ENCODE data around the gene TMEM106A.
"Not testable (repeated sequence)": the region's sequence is repeated elsewhere in the genome, so short reads cannot be mapped to it uniquely, and the experiment has no call there.

TMEM106A gene, protein sequence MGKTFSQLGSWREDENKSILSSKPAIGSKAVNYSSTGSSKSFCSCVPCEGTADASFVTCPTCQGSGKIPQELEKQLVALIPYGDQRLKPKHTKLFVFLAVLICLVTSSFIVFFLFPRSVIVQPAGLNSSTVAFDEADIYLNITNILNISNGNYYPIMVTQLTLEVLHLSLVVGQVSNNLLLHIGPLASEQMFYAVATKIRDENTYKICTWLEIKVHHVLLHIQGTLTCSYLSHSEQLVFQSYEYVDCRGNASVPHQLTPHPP

DNA sequence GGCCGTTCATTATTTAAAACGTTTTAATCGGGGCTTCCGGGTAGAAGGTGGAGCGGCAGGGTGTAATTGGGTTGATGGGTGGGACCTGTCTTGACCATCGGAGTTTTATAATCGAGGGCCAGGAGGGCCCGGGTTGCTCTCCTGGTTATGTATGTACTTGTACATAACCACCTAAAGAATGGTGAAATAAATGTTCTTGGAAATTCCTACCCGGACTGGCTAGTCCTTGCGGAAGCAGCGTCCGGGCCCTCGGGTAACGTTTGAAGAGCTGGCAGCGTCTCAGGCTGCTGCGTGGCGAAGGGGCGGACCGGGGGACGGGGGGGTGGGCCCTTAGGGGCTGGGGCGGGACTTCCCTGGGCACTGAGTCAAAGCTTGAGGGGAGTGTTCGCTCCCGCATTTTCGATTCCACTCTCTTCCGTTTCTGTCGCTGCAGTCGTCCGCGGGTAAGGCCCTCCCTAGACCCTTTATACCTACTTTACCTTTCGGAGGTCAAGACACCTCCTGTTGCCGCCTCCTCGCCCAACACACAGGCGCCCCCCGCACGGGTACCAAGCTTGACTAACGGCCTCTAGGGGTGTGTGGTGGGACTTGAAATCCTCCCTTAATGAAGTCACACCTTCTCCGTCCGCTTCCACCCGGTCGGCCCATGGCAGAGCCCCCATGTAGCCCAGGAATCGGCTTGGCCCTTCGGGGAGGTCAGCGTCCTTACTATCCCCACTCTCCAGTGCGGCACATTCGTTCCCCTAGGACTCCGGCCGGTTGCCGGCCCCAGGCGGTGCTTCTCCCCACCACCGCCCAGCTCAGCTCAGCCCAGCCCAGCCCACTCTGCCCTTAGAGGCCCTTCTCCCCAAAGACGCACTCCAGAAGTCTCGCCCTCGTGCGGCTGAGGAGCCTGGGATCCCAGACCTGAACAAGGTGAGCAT lies at the start of gene TMEM106A:
TMEM106A (plus strand) TSS at position 396 of the 923 bp plus-strand sequence. CDS start 1,167 bp downstream, outside the sequence.
- no peak for DNase-seq

DNA sequence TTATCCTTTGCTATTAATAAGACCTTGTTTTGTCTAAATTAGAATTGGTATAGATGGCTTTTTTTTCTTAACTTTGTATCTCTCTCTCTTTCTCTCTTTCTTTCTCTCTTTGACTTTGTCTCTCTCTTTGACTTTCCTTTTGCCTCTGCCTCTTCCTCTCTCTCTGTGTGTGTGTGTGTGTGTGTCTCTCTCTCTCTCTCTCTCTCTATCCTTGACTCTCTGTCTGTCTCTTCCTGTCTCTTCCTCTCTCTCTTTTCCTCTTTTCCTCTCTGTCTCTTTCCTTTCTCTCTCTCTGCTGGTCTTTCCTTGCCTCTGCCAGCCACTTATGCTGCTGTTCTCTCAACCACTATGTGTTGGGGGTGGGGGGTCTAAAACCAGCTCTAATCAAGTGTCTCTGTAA lies 45.7 kb upstream of the TMEM106A start:
- not testable (repeated sequence) for DNase-seq

DNA sequence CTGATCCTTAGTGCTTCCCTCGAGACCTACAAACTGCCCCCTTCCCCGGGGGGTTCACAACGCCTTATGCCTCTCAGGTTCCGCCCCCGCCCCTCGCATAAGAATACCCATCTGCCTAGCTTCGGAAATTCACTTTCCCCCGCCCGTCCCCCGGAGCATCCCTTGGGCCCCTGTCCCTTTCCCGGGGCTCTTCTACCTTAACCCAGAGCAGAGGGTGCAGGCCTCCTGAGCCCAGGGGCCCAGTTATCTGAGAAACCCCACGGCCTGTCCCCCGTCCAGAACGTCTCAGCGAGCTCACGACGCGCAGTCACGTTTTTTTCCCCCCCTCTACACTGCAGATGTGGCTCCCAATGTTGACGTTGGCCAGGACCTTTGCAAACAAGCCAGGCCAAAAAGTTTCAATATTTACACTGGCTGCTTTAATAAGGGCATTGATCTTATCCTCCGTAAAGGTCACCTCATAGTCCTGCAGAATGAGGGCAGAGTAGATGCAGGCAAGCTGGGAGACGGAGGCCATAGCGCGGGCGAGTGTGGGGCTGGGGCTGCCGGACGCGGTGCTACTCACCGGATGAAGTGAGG lies 42.0 kb upstream of the TMEM106A start:
- peak in 1 of 2 experiments; percentile 45 for DNase-seq

DNA sequence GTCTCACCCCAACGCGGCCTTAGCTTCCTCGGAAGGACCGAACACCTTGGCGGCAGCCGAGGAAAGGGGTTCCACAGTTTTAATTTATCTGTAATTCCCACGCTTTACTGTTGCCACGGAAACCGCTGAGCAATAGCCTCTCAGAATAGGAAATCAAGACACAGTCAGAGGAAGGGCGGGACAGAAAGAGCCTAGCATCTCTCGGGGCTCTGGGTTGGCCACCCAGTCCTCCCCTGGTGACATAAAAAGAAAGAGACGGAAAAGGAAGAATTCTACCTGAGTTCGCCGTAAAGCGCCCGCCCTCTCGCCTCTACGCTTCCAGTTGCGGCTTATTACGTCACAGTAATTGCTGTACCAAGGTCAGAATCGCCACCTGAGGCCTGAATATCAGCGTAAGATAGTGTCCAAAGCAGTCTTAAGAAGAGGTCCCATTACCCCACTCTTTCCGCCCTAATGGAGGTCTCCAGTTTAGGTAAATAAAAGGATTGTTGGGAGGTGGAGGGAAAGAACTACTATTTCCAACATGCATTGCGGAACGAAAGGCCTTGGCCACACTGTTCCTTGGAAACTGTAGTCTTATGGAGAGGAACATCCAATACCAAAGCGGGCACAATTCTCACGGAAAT lies 41.4 kb upstream of the TMEM106A start:
- peak; percentile 95 for DNase-seq

DNA sequence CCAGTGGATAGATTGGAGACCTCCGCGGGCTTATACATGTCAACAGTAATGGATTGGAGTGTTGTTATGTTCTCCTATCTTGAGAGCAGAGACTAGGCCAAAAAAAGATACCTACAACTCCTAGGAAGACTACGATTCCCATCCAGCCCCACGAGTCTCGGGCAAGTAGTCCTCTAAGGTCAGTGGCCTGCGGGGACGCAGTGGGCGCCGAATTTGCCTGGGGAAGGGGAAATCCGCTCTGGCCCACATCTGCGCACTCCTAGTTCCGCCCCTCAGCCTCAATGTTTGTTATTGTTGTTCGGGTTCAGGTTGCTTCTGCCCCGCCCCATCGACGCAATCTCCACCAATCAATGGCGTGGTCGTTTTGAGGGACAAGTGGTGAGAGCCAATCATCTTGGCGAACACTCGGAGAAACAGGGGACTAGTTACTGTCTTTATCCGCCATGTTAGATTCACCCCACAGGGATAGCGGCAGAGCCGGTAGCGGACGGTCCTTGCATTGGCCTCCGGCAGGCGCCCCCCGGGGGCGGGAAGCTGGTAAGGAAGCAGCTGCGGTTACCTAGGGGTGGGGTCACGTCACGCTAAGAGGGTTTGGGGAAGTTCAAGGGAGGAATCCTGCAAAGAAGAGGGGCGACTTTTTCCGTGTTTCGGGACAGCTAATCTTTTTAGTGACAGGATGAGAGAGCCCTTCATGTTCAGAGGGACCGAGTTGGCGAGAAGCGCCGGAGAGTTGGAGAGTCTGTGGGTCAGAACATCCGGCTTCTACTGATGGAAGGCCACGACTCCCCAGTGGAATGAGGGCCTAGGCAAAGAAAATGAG lies 40.7 kb upstream of the TMEM106A start, which contains the start of gene NBR1:
NBR1 (plus strand) TSS at position 449 of the 820 bp plus-strand sequence. CDS start 4,586 bp downstream, outside the sequence.
- peak; percentile 97 to 98 for DNase-seq

DNA sequence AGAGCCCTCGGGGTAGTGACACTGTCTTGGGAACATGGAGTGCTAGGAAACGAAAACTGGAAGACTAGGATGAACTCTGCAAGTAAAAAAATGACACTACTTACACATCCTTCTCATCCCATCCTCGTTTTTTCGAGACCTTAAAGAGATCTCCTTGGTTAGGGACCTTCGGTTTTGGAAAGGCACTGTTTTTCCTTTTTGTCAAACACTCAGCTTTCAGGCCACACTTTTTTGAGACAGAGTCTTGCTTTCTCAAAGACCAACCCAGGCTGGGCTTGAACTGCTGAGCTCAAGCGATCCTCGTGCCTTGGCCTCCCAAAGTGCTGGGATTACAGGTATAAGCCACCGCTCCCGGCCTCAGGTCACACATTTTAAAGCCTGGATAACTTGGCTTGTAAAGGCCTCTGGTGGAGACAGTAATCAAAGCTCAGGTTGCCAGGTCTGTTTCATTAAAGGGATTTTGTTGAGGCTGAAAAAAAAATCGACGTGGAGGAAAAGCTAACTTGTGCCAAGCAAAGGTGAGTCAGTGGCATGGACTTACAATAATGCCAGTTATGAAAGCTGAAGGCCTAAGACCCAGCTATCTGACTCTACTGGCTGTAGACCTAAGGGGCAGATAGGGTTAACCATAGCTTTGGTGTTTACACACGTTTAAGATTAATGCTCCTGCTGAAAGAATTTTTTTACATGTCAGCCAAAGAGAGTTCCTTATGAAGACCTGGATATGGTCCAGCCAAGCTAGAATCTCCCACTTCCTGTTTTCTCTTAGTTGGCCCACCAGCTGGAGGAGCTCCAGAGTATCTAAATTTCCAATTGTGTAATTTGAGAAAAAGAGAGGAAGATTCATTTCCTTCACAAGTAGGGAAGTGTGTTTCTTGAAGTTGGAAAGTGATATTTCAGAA lies 39.8 kb upstream of the TMEM106A start:
- DNase-seq, result peak in 1 of 2 experiments; percentile 41

DNA sequence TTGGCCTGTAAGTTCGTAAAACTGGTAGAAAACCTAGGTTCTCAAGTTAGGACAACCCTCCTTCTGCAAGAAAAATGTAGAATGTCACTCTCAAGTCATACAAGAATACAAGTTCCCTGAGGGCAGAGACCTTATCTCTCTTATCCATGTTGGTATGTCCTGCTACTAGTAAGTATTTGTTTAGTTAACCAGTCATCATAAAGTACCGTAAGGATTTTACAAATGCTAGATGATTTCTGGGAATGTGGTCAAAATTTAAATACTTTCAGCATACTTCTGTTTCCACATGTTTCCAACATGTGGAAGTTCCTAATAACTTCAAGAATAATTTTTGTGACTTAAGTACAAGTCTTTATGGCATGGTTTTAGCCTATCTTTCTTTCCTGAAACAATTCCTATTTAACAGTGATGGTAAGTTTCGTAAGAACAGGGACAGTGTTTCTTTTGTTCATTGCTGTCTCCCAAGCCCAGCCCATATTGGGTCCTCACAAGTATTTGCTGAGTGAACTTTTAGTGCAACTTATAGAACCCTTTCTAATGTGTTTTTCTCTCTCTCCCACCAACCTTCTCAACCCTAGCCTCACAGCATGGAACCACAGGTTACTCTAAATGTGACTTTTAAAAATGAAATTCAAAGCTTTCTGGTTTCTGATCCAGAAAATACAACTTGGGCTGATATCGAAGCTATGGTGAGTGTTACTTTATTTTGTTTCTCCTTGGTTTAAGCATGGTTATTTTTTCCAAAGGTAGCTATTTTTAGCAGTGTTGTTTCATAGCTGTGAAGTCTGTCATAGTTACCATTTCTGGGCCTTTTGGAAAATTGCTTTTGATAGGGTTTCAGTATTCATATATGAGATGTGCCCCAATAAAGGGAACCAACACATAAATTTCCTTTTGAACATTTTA lies 36.2 kb upstream of the TMEM106A start:
- DNase-seq, result no peak

DNA sequence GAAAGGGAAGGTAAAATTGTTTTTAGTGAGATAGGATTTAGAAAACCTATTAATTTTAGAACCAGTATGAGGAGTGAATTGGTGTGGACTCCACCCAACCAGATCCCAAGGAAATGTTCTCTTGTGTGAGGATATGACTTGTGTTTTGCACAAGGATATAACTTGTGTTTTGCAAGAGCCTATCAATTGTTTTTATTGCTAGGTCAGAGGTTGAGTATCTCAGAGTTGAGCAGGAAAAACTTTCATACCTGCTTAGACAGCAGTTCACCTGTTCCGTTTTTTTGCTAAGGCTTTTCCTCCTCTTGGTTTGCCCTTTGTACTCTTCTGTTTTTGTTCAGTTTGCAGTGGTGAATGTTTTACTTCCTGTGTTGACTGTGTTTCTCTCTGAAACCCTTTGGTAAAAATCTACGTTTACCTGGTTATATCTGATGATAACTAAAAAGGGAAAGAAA lies 35.5 kb upstream of the TMEM106A start:
- DNase-seq, result no peak

DNA sequence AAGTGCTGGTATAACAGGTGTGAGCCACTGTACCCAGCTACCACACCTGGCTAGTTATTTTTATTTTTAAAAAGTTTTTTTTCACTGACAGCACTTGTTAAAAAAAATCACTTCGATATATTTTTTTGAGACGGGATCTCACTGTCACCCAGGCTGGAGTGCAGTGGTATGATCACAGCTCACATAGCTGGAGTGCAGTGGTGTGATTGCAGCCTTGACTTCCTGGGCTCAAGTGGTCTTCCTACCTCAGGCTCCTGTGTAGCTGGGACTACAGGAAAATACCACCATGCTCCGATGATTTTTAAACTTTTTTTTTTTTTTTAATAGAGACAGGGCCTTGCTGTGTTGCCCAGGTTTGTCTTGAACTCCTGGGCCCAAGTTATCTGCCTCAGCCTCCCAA lies 27.8 kb upstream of the TMEM106A start:
- no peak for DNase-seq

DNA sequence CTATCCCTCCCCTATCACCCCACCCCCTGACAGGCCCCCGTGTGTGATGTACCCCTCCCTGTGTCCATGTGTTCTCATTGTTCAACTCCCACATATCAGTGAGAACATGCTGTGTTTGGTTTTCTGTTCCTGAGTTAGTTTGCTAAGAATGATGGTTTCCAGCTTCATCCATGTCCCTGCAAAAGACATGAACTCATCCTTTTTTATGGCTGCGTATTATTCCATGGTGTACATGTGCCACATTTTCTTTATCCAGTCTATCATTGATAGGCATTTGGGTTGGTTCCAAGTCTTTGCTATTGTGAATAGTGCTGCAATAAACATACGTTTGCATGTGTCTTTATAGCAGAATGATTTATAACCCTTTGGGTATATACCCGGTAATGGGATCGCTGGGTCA lies 25.0 kb upstream of the TMEM106A start:
- not testable (repeated sequence) for DNase-seq

DNA sequence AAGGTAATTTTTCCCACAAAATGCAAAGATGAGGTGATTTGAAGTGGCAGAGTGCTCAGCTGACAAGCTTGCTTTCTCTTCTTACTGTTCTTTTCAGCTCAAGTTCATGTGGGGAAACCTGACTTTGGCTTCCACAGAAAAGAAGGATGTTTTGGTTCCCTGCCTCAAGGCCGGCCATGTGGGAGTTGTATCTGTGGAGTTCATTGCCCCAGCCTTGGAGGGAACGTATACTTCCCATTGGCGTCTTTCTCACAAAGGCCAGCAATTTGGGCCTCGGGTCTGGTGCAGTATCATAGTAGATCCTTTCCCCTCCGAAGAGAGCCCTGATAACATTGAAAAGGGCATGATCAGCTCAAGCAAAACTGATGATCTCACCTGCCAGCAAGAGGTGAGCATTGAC lies 18.4 kb upstream of the TMEM106A start:
- DNase-seq, result no peak

DNA sequence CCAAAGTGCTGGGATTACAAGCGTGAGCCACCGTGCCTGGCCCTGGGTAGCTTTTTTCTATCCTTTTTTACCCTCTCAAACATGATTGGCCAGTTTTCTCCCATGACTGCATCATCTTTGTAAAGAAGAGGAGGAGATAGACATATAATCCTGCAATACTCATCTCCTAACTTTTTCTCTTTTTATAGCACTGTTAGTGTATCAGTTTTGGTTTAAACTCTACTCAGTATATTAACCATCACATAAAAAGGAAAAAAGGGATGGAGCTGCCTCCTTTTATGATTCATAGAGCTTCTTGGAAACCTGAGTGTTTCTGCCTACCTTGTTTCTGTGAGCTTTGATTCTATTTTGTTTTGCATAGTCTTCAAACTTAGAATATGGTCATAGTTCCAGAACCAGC lies 12.0 kb upstream of the TMEM106A start:
- no peak for DNase-seq

DNA sequence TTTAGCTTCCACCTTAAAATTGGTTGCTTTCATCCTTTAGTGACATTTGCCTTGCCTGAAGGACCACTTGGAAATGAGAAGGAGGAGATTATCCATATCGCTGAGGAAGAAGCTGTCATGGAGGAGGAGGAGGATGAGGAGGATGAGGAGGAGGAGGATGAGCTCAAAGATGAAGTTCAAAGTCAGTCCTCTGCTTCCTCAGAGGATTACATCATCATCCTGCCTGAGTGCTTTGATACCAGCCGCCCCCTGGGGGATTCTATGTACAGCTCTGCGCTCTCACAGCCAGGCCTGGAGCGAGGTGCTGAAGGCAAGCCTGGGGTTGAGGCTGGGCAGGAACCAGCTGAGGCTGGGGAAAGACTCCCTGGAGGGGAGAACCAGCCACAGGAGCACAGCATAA lies 11.5 kb upstream of the TMEM106A start:
- DNase-seq, result no peak

DNA sequence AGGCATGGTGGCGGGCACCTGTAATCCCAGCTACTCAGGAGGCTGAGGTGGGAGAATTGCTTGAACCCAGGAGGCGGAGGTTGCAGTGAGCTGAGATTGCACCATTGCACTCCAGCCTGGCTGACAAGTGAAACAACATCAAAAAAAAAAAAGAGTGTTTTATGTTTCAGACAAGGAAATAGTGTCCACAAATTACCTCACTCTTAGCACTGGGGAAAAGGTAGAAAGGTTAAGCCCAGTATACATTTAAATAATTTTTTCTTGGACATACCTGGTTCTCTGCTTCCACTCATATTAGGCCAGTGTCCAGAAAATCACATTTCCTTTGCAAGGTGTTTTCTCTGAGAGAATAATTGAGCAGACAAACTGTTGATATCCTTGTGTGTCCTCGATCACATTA lies 8.7 kb upstream of the TMEM106A start:
- DNase-seq, result not testable (repeated sequence)

DNA sequence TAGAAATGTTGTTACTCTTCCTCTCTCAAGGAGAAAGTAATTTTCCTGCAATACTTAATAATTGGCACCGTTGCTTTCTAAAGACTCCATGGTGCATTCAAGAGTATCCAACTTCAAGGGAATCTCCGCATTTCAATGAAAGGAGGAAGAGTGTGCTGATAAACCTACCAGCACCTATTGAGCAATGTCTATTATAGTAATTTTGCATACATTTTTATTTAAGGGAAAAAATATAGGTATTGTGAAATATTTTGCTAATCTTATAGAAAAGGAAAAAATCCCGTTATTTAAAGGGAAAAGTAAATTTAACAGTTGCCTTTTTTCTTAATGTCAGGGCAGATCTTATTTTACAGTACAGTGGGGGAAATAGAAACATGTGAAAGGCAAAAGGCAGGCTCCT lies 1.1 kb upstream of the TMEM106A start:
- no peak for DNase-seq

DNA sequence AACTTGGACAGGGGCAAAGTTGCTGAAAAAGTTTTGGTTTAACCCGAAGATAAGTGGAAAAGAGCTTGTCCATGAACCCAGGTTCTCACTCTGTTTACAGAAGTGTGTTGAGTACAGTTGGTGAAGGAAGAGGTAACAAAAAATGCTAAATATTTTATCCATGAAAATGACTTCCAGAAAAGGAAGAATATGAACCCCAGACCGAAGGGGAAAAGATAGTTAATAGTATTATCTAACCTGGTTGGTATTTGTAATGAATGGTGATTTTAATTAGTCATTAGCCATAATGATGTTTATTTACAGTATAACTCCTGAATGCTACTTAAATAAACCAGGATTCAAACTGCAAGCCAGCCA lies 574 bp upstream of the TMEM106A start:
- DNase-seq, result no peak

DNA sequence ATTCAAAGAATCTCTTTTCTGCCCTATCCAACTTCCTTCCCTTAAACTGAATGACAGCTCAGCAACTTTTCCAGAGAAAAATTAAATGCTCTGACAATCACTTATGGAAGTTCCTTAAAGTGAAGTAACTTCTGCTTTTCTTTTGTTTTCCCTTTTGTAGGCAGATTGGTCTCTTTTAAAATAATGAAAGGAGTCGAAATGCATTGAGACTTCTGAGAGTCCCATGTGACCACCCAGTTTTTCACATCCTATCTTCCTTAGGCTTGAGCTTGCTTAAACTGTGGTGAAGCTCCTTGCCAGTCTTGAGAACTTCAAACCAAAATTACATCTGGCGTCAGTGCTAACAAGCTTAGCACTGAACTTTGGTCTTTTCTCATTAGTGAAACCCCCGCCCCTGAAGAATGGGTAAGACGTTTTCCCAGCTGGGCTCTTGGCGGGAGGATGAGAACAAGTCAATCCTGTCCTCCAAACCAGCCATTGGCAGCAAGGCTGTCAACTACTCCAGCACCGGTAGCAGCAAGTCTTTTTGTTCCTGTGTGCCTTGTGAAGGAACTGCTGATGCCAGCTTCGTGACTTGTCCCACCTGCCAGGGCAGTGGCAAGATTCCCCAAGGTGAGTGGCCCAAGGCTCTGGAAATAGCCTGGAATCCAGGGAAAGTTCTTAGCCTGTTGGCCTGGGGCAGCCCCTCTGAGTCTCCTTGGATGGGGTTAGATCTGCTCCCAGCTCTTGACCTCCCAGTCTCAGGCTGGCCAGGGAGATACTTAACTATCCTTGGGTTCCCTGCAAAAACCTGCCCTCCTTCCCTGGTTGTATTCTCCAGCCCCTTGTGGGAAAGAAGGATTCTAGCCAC lies 1.2 kb downstream of the TMEM106A start:
- DNase-seq, result no peak

DNA sequence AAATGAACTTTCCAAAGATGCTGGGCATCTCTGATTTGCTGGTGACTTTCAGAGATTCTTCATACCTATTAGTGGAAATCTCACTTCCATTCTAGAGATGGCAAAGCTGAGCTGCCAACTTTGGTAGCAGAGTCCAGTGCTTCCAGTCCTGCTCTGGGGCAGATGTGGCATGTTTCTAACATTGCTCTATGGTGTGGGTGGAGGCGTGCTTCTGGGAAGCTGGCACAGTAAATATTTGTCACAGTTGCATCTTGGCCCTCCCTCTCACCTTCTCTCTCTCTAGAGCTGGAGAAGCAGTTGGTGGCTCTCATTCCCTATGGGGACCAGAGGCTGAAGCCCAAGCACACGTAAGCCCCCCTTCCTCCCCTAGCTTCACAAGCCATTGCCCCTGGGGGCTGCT lies 1.9 kb downstream of the TMEM106A start:
- no peak for DNase-seq

DNA sequence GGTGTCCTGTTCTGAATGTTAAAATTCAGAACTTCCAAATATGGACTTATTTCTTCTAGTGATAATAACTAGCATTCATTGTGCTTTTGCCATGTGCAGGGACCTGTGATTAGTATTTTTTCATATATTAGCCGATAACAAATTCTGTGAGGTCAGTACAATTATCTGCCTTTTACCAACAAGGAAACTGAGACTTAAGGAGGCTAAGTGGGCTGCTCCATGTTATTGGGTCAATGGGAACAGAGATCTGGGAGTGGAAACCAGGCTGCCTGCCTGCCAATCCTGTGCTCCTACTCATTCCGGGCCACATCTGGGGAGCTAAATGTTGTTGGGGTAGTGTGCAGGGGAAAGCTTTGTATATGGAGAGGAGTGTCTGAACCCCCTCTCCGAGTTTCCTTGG lies 3.7 kb downstream of the TMEM106A start:
- no peak for DNase-seq

Data from NCI-H526 (cell line).